MM.1S (cell line): ENCODE data around the gene TOGARAM2.

ENCODE experiments used
- DNase-seq: peaks from one replicate; pipeline ENCODE4 v3.0.0-alpha.2; 2015
- H2AFZ ChIP-seq: fragments of 300-600 bp; sonication (generic); 2 replicates; pipeline ENCODE4 v1.6.0; 2016; ENCODE audit warnings: antibody characterized with exemption, low read length
- H3F3A ChIP-seq: fragments of 300-600 bp; sonication (generic); 2 replicates; pipeline ENCODE4 v1.6.1; 2016; ENCODE audit warnings: mild to moderate bottlenecking, antibody characterized with exemption, low read length, moderate library complexity, mixed read lengths; ENCODE audit not compliant: insufficient read depth
- H3K27ac ChIP-seq: fragments of 300-600 bp; sonication (generic); 2 replicates; pipeline ENCODE4 v1.5.1; 2016; ENCODE audit warnings: mild to moderate bottlenecking, low read length
- H3K27me3 ChIP-seq: fragments of 300-600 bp; sonication (generic); replicated peaks from 2 replicates; pipeline ENCODE4 v1.6.0; 2016; ENCODE audit warnings: low read length; ENCODE audit not compliant: insufficient read depth
- H3K36me3 ChIP-seq: fragments of 300-600 bp; sonication (generic); replicated peaks from 2 replicates; pipeline ENCODE4 v1.6.1; 2016; ENCODE audit warnings: mild to moderate bottlenecking, low read length, mixed read lengths; ENCODE audit not compliant: insufficient read depth
- H3K4me1 ChIP-seq: fragments of 300-600 bp; sonication (generic); 2 replicates; pipeline ENCODE4 v1.6.1; 2016; ENCODE audit warnings: low read length, mixed read lengths
- H3K4me2 ChIP-seq: fragments of 300-600 bp; sonication (generic); 2 replicates; pipeline ENCODE4 v1.6.0; 2016; ENCODE audit warnings: low read depth, low read length
- H3K4me3 ChIP-seq: fragments of 300-600 bp; sonication (generic); 2 replicates; pipeline ENCODE4 v1.5.1; 2016; ENCODE audit warnings: low read length, mixed read lengths
- H3K79me2 ChIP-seq: fragments of 300-600 bp; sonication (generic); 2 replicates; pipeline ENCODE4 v1.6.1; 2016; ENCODE audit warnings: mixed run types, low read length, mixed read lengths
- H3K9ac ChIP-seq: fragments of 300-600 bp; sonication (generic); 2 replicates; pipeline ENCODE4 v1.6.1; 2016; ENCODE audit warnings: low read length, mixed read lengths
- H3K9me2 ChIP-seq: fragments of 300-600 bp; sonication (generic); replicated peaks from 2 replicates; pipeline ENCODE4 v1.6.1; 2016; ENCODE audit warnings: mild to moderate bottlenecking, low read length, mixed read lengths; ENCODE audit not compliant: insufficient read depth
- H3K9me3 ChIP-seq: fragments of 300-600 bp; sonication (generic); replicated peaks from 2 replicates; pipeline ENCODE4 v1.6.1; 2016; ENCODE audit warnings: mild to moderate bottlenecking, low read length, mixed read lengths; ENCODE audit not compliant: insufficient read depth
- H4K20me1 ChIP-seq: fragments of 300-600 bp; sonication (generic); 2 replicates; pipeline ENCODE4 v1.6.1; 2016; ENCODE audit warnings: mild to moderate bottlenecking, low read length, moderate library complexity, mixed read lengths; ENCODE audit not compliant: insufficient read depth
- CTCF ChIP-seq: fragments of 300-600 bp; sonication (generic); IDR thresholded peaks from 2 replicates; pipeline ENCODE4 v1.5.1; 2016; ENCODE audit warnings: antibody characterized with exemption, low read length, mixed read lengths
- EZH2 ChIP-seq: fragments of 300-600 bp; sonication (generic); optimal IDR thresholded peaks from 2 replicates; pipeline ENCODE3; 2017; ENCODE audit warnings: low read depth, mild to moderate bottlenecking, antibody characterized with exemption, low read length, mixed read lengths
- EZH2phosphoT487 ChIP-seq: fragments of 300-600 bp; sonication (generic); IDR thresholded peaks from 2 replicates; pipeline ENCODE4 v1.6.1; 2018; ENCODE audit warnings: antibody characterized with exemption, low read length

The TOGARAM2 gene

GRCh38 chr2:29047083-29047845, 66.2 kb downstream of the TOGARAM2 start:
- DNase-seq = no peak
- H3K36me3 ChIP-seq = no peaks in the 10 kb centered on the region
- H3F3A ChIP-seq = no peaks in the 10 kb centered on the region
- H3K9me2 ChIP-seq = no peaks in the 10 kb centered on the region
- no peak overlapping the region for H2AFZ ChIP-seq
- no peaks in the 10 kb centered on the region for H3K9me3 ChIP-seq
- TF ChIP-seq CTCF (no peak), EZH2phosphoT487 (no peak)
- H3K79me2 ChIP-seq = no peaks in the 10 kb centered on the region
- H3K4me1 ChIP-seq = no peaks in the 10 kb centered on the region
- H3K27ac ChIP-seq = no peak overlapping the region
- no peak overlapping the region for H3K9ac ChIP-seq
- H3K4me3 ChIP-seq = no peak overlapping the region
- H3K27me3 ChIP-seq = no peaks in the 10 kb centered on the region
- H3K4me2 ChIP-seq = no peak overlapping the region
- H4K20me1 ChIP-seq = no peaks in the 10 kb centered on the region

GRCh38 chr2:29050591-29050990, 69.5 kb downstream of the TOGARAM2 start:
- Histone ChIP-seq H4K20me1 (no peaks in the 10 kb centered on the region), H3K9me3 (no peaks in the 10 kb centered on the region), H3K4me3 (no peak overlapping the region), H3K4me1 (no peaks in the 10 kb centered on the region), H3K36me3 (no peaks in the 10 kb centered on the region), H3K27me3 (no peaks in the 10 kb centered on the region), H3F3A (no peaks in the 10 kb centered on the region), H3K9me2 (no peaks in the 10 kb centered on the region), H2AFZ (no peak overlapping the region), H3K4me2 (no peak overlapping the region), H3K27ac (no peak overlapping the region), H3K9ac (no peak overlapping the region), H3K79me2 (no peaks in the 10 kb centered on the region)
- no peak for DNase-seq
- no peak for TF ChIP-seq EZH2
- no peak for TF ChIP-seq EZH2phosphoT487
- no peak for TF ChIP-seq CTCF

- no peaks in the 10 kb centered on the region for H4K20me1 ChIP-seq
- no peaks in the 10 kb centered on the region for H3K9me3 ChIP-seq
- no peaks in the 10 kb centered on the region for H3K4me1 ChIP-seq
- no peaks in the 10 kb centered on the region for H3K9me2 ChIP-seq
- H3K4me2 ChIP-seq = no peak overlapping the region
- no peak for DNase-seq
- TF ChIP-seq EZH2phosphoT487 = no peak
- no peak for TF ChIP-seq CTCF
- no peak for TF ChIP-seq EZH2
- no peaks in the 10 kb centered on the region for H3K27me3 ChIP-seq
- H3K4me3 ChIP-seq = no peak overlapping the region
- no peaks in the 10 kb centered on the region for H3K79me2 ChIP-seq
- H3K36me3 ChIP-seq = no peaks in the 10 kb centered on the region
- no peak overlapping the region for H3K9ac ChIP-seq
- H3K27ac ChIP-seq = no peak overlapping the region
- H2AFZ ChIP-seq = no peak overlapping the region
- no peaks in the 10 kb centered on the region for H3F3A ChIP-seq
Measured at GRCh38 chr2:29051730-29052129, 70.6 kb downstream of the TOGARAM2 start.
